ENCODE results near the gene TUBA4A.
A peak's percentile ranks its signal among the peaks of the same experiment; 100 is the strongest.
"Not testable (repeated sequence)": the region's sequence is repeated elsewhere in the genome, so short reads cannot be mapped to it uniquely, and the experiment has no call there.

The TUBA4A gene

DNA sequence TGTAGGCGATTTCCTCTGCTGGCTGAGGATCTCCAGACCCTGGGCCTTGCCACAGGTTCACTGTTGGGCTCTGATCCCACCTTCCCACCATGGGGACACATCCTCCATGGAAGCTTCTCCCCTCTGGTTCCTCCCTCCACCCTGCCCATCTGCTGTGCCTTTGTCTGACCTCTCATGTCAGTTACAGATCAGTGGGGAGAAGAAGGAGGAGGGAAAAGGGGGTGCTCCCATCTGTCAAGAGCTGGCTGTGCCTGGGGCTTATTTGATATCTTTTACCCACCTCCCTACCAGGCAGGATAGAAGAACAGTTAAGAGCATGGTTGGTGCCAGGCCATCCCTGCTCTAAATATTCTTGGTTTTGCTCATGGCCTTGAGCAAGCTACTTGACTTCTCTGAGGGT lies 13.2 kb upstream of the TUBA4A start:
- DNase-seq: no peak

- no peak for DNase-seq
Measured at GRCh38 chr2:219266232-219266631, 12.5 kb upstream of the TUBA4A start.

DNA sequence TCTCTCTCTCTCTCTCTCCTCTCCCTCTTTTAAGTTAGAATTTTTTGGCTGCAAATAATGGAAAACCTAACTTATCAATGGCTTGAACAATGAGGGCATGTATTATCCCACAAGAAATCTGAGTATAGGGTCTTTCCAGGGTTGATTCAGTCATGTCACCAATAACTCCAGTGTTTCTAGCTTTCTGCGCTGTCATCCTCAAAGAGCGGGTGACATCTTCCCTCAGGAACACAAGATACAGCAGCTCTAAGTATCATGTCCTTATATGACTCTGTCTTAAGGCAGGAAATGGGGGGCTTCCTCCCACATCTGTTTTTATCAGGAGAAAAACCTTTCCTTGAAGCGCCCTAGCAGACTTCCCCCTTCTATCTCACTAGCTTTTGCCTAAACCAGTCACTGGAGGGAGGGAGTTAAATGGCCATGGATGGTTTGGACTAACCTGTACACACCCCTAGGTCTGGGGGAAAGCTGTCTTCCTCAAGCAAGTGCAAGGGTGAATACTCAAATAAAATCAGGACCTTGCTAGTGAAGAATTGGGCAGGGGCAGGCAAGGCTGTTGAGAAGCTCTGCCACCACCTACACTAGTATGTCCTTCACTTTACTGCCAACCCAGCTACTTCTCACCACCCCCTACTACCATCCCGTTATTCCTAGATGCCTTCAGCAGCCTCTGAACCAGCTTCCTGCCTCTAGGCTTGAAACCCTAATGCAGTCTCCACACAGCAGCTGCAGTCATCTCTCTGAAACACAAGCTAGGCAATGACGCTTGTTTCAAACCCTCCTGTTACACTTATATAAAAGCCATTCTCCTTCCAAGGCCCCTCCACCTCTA lies 7.5 kb upstream of the TUBA4A start:
- no peak for DNase-seq

DNA sequence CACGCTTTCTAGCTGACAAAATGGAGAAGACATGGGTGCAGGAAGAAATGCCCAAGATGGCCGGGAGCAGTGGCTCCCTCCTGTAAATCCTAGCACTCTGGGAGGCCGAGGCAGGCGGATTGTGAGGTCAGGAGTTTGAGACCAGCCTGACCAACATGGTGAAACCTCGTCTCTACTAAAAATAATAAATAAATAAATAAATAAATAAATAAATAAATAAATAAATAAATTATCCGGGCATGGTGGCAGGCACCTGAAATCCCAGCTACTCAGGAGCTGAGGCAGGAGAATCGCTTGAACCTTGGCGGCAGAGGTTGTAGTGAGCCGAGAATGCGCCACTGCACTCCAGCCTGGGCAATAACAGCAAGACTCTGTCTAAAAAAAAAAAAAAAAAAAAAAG lies 5.2 kb upstream of the TUBA4A start:
- DNase-seq: not testable (repeated sequence)

- DNase-seq: no peak
Measured at GRCh38 chr2:219254590-219255201, 978 bp upstream of the TUBA4A start.

DNA sequence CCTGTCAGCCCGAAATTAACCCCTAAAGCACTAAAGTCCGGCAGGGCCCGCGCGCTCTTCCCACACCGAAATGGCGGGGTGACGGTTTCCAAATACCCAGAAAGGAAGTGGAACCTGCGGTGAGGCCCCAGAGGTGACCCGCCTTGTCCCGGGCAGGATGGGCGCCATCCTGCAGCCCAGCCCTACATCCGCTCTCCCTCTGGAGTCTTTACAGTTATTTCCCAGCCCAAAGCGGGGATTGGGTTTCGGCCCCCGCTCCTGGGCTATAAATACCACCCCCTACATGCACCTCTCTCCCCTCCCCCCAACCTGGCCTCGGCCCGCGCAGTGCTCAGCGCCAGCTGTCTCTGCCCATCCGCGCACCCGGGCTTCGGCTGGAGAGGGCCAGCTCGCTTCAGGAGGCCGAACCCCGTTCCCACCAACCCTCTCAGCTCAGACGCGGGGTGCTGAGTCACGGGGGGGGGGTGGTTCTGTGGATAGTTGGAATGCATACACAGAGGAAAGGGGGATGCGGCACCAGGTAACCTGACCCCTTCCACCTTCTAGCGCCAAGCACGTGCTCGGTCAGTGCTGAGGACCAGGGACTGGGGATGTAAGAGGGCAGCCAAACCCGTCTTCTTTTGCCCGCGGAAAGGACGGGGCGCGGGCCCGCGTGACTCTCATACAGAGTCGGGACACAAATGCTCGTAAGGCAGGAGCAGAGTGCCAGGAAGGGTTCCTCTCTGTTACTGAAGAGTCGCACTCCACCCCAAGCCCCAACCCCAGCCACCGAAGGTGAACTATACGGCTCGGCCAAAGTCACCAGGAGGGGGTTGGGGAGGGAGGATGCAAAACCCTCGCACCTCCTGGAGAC lies 592 bp downstream of the TUBA4A start, which contains the start of gene TUBA4B:
TUBA4B (plus strand) TSS at position 344 of the 853 bp plus-strand sequence; CDS start at position 509, 165 bp downstream.
- DNase-seq: peak; percentile 48

DNA sequence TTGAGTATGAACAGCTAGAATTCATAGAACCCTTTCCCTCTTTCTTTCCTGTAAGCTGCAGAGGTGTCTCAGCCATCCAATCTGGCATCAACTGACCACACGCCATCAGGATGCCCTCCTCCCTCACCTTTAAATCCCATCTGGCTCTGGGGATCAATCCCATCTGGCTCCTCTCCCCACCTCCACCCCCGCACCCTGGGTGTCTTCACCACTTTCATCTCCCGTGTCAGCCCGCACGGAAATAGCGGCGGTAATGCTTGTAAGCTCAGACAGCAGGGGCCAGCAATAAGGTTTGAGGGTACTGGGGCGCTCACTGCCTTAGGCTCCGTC lies 1.2 kb downstream of the TUBA4A start:
- DNase-seq: no peak

GRCh38 chr2:219252084-219252483 lies 1.6 kb downstream of the TUBA4A start:
- DNase-seq: no peak

DNA sequence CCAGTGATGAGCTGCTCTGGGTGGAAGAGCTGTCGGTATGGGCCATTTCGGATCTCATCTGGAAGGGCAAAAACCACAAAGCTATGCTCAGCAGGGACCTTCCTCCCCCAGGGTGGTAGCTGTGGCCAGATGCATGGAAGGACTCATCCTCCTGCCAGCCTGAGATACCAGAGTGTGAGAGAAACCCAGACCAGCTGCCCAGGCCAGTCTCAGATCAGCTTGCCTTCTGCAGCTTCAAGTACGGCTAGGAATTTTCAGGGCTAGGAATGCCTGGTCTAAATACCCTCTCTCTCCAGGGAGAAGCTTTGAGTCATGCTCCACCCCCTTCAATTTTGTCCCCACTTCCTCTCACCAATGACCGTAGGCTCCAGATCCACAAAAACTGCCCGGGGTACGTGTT lies 2.1 kb downstream of the TUBA4A start:
- no peak for DNase-seq

DNA sequence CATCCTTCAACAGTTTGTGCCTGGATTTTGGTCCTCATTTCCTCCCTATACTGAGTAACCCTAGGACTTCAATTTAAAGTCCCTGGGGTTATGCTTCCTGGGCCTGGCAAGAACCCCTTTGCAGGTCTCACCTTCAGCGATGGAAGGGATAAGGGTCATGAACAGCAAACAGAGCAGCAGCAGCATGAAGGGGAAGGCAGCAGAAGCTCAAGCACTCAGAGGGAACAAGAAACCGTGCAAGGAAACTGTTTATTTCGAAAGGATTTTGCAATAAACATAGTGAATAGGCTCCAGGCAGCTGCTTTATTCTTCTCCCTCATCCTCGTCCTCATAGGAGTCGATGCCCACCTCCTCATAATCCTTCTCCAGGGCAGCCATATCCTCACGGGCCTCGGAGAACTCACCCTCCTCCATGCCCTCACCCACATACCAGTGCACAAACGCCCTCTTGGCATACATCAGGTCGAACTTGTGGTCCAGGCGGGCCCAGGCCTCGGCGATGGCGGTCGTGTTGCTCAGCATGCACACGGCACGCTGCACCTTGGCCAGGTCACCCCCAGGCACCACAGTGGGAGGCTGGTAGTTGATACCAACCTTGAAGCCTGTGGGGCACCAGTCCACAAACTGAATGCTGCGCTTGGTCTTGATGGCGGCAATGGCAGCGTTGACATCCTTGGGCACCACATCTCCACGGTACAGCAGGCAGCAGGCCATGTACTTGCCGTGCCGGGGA lies 3.5 kb downstream of the TUBA4A start:
- DNase-seq: no peak

- peak; percentile 92 for DNase-seq
Measured at GRCh38 chr2:219249203-219249980, 4.3 kb downstream of the TUBA4A start.

- no peak for DNase-seq
Measured at GRCh38 chr2:219248845-219249202, 4.9 kb downstream of the TUBA4A start.

- no peak for DNase-seq
Measured at GRCh38 chr2:219247678-219248642, 5.8 kb downstream of the TUBA4A start.

GRCh38 chr2:219246559-219246958 lies 7.2 kb downstream of the TUBA4A start:
- no peak for DNase-seq

GRCh38 chr2:219245899-219246230 lies 7.9 kb downstream of the TUBA4A start:
- DNase-seq: no peak

- peak; percentile 92 for DNase-seq
Measured at GRCh38 chr2:219245148-219245898, 8.4 kb downstream of the TUBA4A start, which contains the start of the genes GLB1L and STK16. GLB1L (minus strand) TSS chr2:219245444; CDS start chr2:219243573, 1,871 bp downstream. STK16 (plus strand) TSS chr2:219245479; CDS start chr2:219246000, 521 bp downstream.

DNA sequence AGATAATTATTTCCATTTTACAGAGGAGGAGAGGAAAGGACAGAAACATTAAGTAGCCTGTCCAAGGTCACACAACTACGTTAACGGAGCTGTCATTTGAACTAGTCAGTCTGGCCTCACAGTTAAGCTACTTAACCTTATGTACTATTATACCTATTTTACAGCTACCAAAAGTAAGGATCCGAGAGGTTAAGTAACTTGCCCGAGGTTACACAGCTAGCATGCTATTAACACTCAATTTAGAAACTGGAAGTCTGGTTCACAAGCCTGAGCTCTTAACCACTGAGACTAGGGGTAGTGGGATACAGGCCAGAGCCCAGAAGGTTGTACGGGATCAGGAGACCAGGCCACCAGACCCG lies 8.9 kb downstream of the TUBA4A start:
- DNase-seq: no peak

DNA sequence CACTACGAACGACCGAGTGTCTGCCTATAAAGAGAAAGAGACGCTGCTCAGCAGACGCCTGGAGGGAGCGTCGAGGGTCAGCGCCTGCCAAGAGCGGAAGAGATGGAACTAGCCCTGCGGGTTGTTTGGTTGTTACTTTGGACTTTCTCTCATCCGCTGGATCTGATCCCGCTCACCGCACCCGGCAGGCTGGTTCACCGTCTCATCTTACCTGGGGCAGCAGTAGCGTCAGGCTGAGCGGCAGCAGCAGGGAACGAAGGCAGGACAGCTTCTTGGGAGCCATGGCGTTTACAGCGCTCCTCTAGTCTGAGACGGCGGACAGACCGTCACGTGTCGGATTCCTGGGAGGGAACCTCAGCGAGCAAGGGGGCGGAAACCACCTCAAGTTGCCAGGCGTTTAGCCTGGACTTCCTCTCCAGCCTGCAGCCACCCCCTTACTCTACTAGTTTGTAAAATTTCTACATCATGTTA lies 10.4 kb downstream of the TUBA4A start:
- no peak for DNase-seq

DNA sequence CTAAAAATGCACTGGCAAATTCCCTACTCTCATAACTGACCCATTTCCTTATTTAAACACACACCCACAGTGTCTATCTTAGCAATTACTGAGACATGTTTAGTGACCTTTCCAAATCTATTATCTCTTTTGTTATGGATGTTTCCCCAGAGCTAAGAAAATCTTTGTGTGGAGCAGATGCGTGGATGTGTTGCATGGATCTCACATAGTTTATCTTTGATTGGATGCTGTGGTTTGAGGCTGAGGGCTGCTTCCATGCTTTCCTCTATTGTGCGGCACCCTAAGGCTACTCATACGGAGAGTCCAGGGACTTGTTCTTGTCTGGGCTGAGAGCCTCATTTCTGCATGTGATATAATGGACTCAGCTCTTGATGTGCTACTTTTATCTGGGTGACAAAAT lies 19.4 kb downstream of the TUBA4A start:
- no peak for DNase-seq

DNA sequence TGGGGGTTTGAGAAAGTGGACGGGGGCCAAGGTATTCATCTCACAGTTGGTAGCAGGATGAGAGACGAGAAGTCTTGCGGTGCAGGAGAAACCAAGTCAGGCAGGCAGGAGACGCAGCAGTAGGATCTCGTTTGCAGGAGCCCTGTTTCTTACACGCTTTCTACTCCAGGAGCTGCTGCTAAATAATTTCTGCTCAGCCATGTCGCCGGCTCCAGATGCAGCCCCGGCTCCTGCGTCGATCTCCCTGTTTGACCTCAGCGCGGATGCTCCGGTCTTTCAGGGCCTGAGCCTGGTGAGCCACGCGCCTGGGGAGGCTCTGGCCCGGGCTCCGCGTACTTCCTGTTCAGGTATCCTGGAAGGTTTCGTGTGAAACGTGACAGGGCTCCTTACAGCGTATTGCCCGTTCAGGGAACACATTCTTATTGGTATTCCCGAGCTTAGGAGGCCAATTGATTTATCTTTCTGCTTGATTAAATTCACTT lies 23.6 kb downstream of the TUBA4A start:
- DNase-seq: peak; percentile 38
